MCF 10A (cell line): Measurements from ENCODE around the gene PSMF1. TPM values are rescaled to one million over a fixed set of nuclear protein-coding genes. Genes with fewer than 3 reads are reported as not detected.

Experiments used
- BruUV-seq: library from RNA; stranded (reverse); fragments of 400-500 nt; replicated peaks from 2 replicates; lab custom pipeline; 2021; lab: Mats Ljungman, UMichigan
- CTCF ChIA-PET: fragments of 300-600 bp; sonication (Branson Sonifier 250); formaldehyde crosslinking; extraction: SDS; loops from one replicate; lab custom pipeline; 2021; ENCODE audit warnings: antibody characterized with exemption, inconsistent platforms; lab: Yijun Ruan, JAX
- POLR2A ChIA-PET: fragments of 300-600, 350-650 bp; sonication (Branson Sonifier 250); formaldehyde crosslinking; extraction: SDS; loops from one replicate; lab custom pipeline; 2020; ENCODE audit warnings: antibody characterized with exemption, inconsistent platforms; lab: Yijun Ruan, JAX
- DNase-seq: peaks from one replicate; pipeline ENCODE4 v3.0.0-alpha.2; 2018; ENCODE audit not compliant: unreplicated experiment
- H3K27ac Mint-ChIP-seq: one replicate; pipeline ENCODE4 v1.8.0; 2022; ENCODE audit warnings: mild to moderate bottlenecking, low read depth, mixed read lengths; ENCODE audit not compliant: unreplicated experiment
- H3K27me3 Mint-ChIP-seq: one replicate; pipeline ENCODE4 v1.8.0; 2022; ENCODE audit warnings: mixed read lengths; ENCODE audit not compliant: insufficient read depth, unreplicated experiment
- H3K36me3 Mint-ChIP-seq: one replicate; pipeline ENCODE4 v1.8.0; 2022; ENCODE audit warnings: mild to moderate bottlenecking, moderate library complexity, mixed read lengths; ENCODE audit not compliant: insufficient read depth, unreplicated experiment
- H3K4me1 Mint-ChIP-seq: one replicate; pipeline ENCODE4 v1.8.0; 2022; ENCODE audit warnings: mixed read lengths; ENCODE audit not compliant: insufficient read depth, unreplicated experiment
- H3K4me3 Mint-ChIP-seq: one replicate; pipeline ENCODE4 v1.8.0; 2022; ENCODE audit warnings: mild to moderate bottlenecking, moderate library complexity, mixed read lengths; ENCODE audit not compliant: unreplicated experiment
- H3K9me3 Mint-ChIP-seq: one replicate; pipeline ENCODE4 v1.8.0; 2022; ENCODE audit warnings: mixed read lengths; ENCODE audit not compliant: unreplicated experiment
- intact Hi-C: fragments of 100-400 bp; cut with micrococcal nuclease; formaldehyde crosslinking; loops from 2 replicates; pipeline ENCODE4 v1.14.1; 2022
- total RNA-seq: library from RNA; stranded (reverse); gene quantifications from 2 replicates; pipeline ENCODE4 v1.2.3, GENCODE V29; 2022
- TF ChIP-seq, protein P1 (sequence below): fragments of 200-600 bp; IDR thresholded peaks from one replicate; pipeline ENCODE4 v1.8.0; 2022; ENCODE audit warnings: antibody characterized with exemption, mild to moderate bottlenecking; ENCODE audit not compliant: unreplicated experiment

Gene PSMF1
- total RNA-seq, 1 experiment from 2014 or later, result 207 TPM

DNA sequence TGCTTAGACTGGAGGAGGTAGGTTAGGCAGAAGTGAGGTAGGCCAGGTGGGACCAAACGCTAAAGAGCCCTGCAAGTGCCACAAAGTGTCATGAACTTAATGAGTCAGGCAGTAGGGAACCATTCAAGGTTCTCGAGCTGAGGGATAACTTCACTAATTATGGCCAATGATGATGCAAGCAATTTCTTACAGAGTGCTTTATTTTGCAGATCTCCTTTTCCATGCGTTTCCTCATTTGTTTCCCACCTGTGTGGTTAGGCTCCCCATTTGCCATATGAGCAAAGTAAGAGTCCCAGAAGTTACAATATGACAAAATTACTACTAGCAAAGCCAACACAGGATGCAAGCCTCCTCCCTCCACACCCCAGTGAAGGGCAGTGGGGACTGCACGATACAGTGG is 36.5 kb upstream of the PSMF1 start:
- peaks cover 12% of the 10 kb centered on the region for H3K27me3 Mint-ChIP-seq
- intact Hi-C loops, result no loop called here
- POLR2A ChIA-PET, result no interaction called here

DNA sequence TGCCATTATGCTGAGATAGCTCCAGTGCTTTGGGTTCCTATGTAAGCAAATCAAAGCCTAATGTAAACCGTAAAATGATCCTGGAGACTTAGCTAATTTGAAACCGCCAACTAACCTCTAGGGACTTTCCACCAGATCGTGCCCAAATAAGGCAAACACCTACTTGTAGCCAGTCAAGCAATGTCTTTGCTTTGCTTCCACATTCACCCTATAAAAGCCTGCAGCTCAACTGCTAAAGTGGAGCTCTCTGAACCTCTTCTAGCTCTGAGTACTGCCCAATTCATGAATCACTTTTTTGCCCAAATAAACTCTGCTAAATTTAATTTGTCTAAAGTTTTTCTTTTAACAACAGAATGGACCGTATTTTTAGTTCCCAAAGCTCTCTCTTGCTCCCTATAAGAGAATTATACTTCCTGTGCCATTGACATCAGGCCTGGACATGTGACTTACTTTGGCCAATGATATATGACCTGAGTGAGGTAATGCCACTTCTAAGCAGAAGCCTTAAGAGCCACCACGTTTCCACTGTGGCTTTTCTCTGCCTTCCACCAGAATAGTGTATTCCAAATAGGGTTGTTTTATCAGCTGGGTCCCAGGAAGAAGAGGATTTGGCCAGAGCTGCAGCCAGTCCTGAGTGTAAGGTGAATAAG is 34.8 kb upstream of the PSMF1 start:
- DNase-seq, result no peak
- Mint-ChIP-seq H3K4me1 (no peaks in the 10 kb centered on the region), H3K9me3 (no peaks in the 10 kb centered on the region), H3K4me3 (no peak overlapping the region), H3K27me3 (peaks cover 12% of the 10 kb centered on the region), H3K27ac (no peak overlapping the region), H3K36me3 (no peaks in the 10 kb centered on the region)
- TF ChIP-seq, protein P1, sequence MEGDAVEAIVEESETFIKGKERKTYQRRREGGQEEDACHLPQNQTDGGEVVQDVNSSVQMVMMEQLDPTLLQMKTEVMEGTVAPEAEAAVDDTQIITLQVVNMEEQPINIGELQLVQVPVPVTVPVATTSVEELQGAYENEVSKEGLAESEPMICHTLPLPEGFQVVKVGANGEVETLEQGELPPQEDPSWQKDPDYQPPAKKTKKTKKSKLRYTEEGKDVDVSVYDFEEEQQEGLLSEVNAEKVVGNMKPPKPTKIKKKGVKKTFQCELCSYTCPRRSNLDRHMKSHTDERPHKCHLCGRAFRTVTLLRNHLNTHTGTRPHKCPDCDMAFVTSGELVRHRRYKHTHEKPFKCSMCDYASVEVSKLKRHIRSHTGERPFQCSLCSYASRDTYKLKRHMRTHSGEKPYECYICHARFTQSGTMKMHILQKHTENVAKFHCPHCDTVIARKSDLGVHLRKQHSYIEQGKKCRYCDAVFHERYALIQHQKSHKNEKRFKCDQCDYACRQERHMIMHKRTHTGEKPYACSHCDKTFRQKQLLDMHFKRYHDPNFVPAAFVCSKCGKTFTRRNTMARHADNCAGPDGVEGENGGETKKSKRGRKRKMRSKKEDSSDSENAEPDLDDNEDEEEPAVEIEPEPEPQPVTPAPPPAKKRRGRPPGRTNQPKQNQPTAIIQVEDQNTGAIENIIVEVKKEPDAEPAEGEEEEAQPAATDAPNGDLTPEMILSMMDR, result no peak
- CTCF ChIA-PET, result interaction anchor here (0.8 to 6.0 kb wide), 2 partner anchors 25 to 265 kb away, joined by 3 to 35 read pairs; no protein-coding TSS in a partner anchor
- intact Hi-C loops, result no loop called here
- no TSS peak for BruUV-seq
- POLR2A ChIA-PET, result interaction anchor here (0.7 to 0.8 kb wide), 2 partner anchors 17 to 35 kb away, joined by 4 read pairs; partner anchors contain the start of gene PSMF1

More for the DNA sequence above, 36.5 kb upstream of the PSMF1 start:
- H3K4me1 Mint-ChIP-seq, result no peaks in the 10 kb centered on the region
- H3K36me3 Mint-ChIP-seq, result no peaks in the 10 kb centered on the region
- TF ChIP-seq, protein P1, result no peak
- H3K4me3 Mint-ChIP-seq, result no peak overlapping the region
- CTCF ChIA-PET, result no interaction called here
- DNase-seq, result no peak
- H3K9me3 Mint-ChIP-seq, result no peaks in the 10 kb centered on the region
- BruUV-seq, result no TSS peak
- H3K27ac Mint-ChIP-seq, result no peak overlapping the region

DNA sequence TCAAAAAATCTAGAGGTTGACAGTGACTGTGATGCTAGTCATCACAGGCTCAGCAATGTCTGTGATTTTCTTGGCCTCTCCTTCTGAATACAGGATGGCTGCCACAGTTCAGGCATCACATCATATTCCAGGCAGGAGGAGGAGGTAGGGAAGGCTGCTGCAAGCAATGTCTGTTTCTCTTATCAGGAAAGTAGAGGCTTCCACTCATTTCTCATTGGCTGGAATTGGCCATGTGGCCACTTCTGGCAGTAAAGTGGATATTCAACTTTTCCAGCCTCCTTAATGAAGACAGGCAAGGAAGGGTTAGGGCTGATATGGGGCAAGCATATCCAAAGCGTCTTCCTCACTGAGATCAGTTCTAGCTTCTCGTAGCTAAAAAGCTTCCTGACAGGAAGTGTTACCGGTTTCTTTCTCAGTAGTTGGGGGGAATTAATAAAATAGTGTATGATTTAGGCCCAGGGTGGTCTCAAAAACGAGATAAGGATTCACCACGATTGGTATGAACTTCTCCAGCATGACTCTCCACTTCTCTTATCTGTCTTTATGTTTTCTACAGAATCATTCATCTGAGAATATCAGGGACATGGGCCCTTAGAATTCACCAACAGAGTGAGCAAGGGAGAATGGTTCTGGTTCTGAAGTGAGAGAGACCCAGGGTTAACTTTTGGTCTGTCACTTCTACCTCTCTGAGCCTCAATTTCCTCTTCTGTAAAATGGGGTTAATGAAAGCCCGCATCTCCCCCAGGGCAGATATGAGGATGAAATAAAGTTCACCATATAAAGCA is 32.7 kb upstream of the PSMF1 start:
- intact Hi-C loops, result no loop called here
- no peak overlapping the region for H3K4me3 Mint-ChIP-seq

More for the DNA sequence above, 32.7 kb upstream of the PSMF1 start:
- ChIA-PET CTCF (interaction anchor here (1.1 to 6.0 kb wide), 2 partner anchors 23 to 270 kb away, joined by 6 to 35 read pairs; no protein-coding TSS in a partner anchor), POLR2A (no interaction called here)
- TF ChIP-seq, protein P1, result no peak
- DNase-seq, result no peak
- Mint-ChIP-seq H3K4me1 (no peaks in the 10 kb centered on the region), H3K27ac (no peak overlapping the region), H3K36me3 (no peaks in the 10 kb centered on the region), H3K27me3 (peaks cover 12% of the 10 kb centered on the region), H3K9me3 (peaks cover 2% of the 10 kb centered on the region)
- no TSS peak for BruUV-seq
